H1 (cell line): ENCODE data around the gene SETDB2. TPM values are rescaled to one million over a fixed set of nuclear protein-coding genes. Genes with fewer than 3 reads are reported as not detected.

Experiments used
- CTCF ChIA-PET: fragments of 300-600 bp; sonication (Branson Sonifier 250); formaldehyde crosslinking; loops from one replicate; lab custom pipeline; 2021; ENCODE audit not compliant: partially characterized antibody; lab: Charles Lee
- POLR2A ChIA-PET: fragments of 300-600 bp; sonication (Branson Sonifier 250); formaldehyde crosslinking; loops from one replicate; lab custom pipeline; 2021; ENCODE audit warnings: inconsistent platforms; ENCODE audit not compliant: partially characterized antibody; lab: Charles Lee
- DNase-seq, 2 experiments: peaks; one replicate each; pipeline versions ENCODE4 v3.0.0 to v3.0.0-alpha.2; 2010 to 2022; ENCODE audit warnings: low spot score in 2 of 2, low read depth in 1 of 2, mixed read lengths in 1 of 2
- FAIRE-seq: peaks from 2 replicates; lab custom pipeline; 2011; peaks lifted over from hg19 to GRCh38; lab: Jason Lieb, UNC
- H2AFZ ChIP-seq: 2 replicates; pipeline ENCODE4 v1.8.1; 2012; ENCODE audit warnings: low read length, inconsistent platforms
- H2AK5ac ChIP-seq: 2 replicates; pipeline ENCODE4 v1.6.1; 2013; ENCODE audit warnings: low read depth, low read length
- H2BK120ac ChIP-seq: replicated peaks from 2 replicates; pipeline ENCODE3; 2013; ENCODE audit warnings: low read depth, low read length, inconsistent platforms
- H2BK12ac ChIP-seq: 2 replicates; pipeline ENCODE4 v1.6.1; 2013; ENCODE audit warnings: low read depth, low read length
- H2BK15ac ChIP-seq: 2 replicates; pipeline ENCODE4 v1.6.1; 2013; ENCODE audit warnings: low read length
- H2BK20ac ChIP-seq: 2 replicates; pipeline ENCODE4 v1.6.1; 2013; ENCODE audit warnings: low read length
- H2BK5ac ChIP-seq: 2 replicates; pipeline ENCODE4 v1.6.1; 2013; ENCODE audit warnings: low read depth, low read length
- H3K14ac ChIP-seq: 2 replicates; pipeline ENCODE4 v1.6.1; 2013; ENCODE audit warnings: inconsistent platforms; ENCODE audit not compliant: insufficient read length
- H3K18ac ChIP-seq: 2 replicates; pipeline ENCODE4 v1.6.1; 2013; ENCODE audit warnings: low read length; ENCODE audit errors: extremely low read depth
- H3K23ac ChIP-seq: 2 replicates; pipeline ENCODE4 v1.6.1; 2013; ENCODE audit warnings: inconsistent platforms; ENCODE audit not compliant: insufficient read length
- H3K23me2 ChIP-seq: 2 replicates; pipeline ENCODE4 v1.6.1; 2013; ENCODE audit warnings: low read depth, low read length
- H3K27ac ChIP-seq: 2 replicates; pipeline ENCODE4 v1.6.1; 2011; ENCODE audit warnings: low read depth, low read length, inconsistent platforms
- H3K27me3 ChIP-seq, 4 experiments: replicated peaks in 1 of 4; 1 replicate in 1 of 4; 2 replicates in 3 of 4; pipeline versions ENCODE4 v1.6.1 to v1.8.1; 2011 to 2013; ENCODE audit warnings: low read length in 3 of 4, mild to moderate bottlenecking in 3 of 4, inconsistent platforms in 2 of 4, mixed read lengths in 2 of 4, moderate library complexity in 1 of 4; ENCODE audit not compliant: control insufficient read depth in 3 of 4, insufficient read depth in 3 of 4; ENCODE audit errors: extremely low read depth in 1 of 4
- H3K36me3 ChIP-seq, 4 experiments: 2 replicates each; pipeline versions ENCODE4 v1.6.1 to v1.8.1; 2011 to 2013; ENCODE audit warnings: mild to moderate bottlenecking in 4 of 4, low read length in 3 of 4, moderate library complexity in 2 of 4, control low read depth in 1 of 4, inconsistent platforms in 1 of 4; ENCODE audit not compliant: insufficient read depth in 4 of 4, control insufficient read depth in 2 of 4
- H3K4ac ChIP-seq: replicated peaks from 2 replicates; pipeline ENCODE3; 2013; ENCODE audit warnings: low read length, low read depth, mixed read lengths, inconsistent platforms; ENCODE audit not compliant: insufficient read length
- H3K4me1 ChIP-seq, 4 experiments: replicated peaks in 1 of 4; 1 replicate in 1 of 4; 2 replicates in 3 of 4; pipeline versions ENCODE4 v1.6.1 to v1.8.1; 2011 to 2013; ENCODE audit warnings: low read length in 3 of 4, inconsistent platforms in 2 of 4, mixed read lengths in 1 of 4; ENCODE audit not compliant: insufficient read depth in 4 of 4, control insufficient read depth in 3 of 4
- H3K4me2 ChIP-seq, 2 experiments: 2 replicates each; pipeline versions ENCODE4 v1.6.1 to v1.8.1; 2011 to 2013; ENCODE audit warnings: low read depth in 2 of 2, low read length in 2 of 2, control low read depth in 1 of 2, inconsistent platforms in 1 of 2, mild to moderate bottlenecking in 1 of 2; ENCODE audit not compliant: insufficient read depth in 1 of 2
- H3K4me3 ChIP-seq, 4 experiments: fragments of 200-600, 300-600 bp in 1 of 4; sonication (generic), shearing (Covaris generic), sonication (Bioruptor Twin) in 1 of 4; 2 replicates each; pipeline versions ENCODE4 v1.5.1 to v1.8.1; 2011 to 2016; ENCODE audit warnings: low read length in 4 of 4, low read depth in 3 of 4, control low read depth in 2 of 4, inconsistent platforms in 2 of 4, mild to moderate bottlenecking in 2 of 4, mixed read lengths in 1 of 4, moderate library complexity in 1 of 4; ENCODE audit not compliant: insufficient read depth in 2 of 4; ENCODE audit errors: extremely low read depth in 1 of 4
- H3K56ac ChIP-seq: replicated peaks from 2 replicates; pipeline ENCODE3; 2013; ENCODE audit warnings: low read depth, mild to moderate bottlenecking, mixed read lengths, low read length, inconsistent platforms; ENCODE audit not compliant: insufficient read length
- H3K79me1 ChIP-seq: 2 replicates; pipeline ENCODE4 v1.6.1; 2013; ENCODE audit warnings: low read depth, low read length, control low read depth
- H3K79me2 ChIP-seq, 2 experiments: 2 replicates each; pipeline versions ENCODE4 v1.6.1 to v1.8.1; 2012 to 2013; ENCODE audit warnings: low read length in 2 of 2, mild to moderate bottlenecking in 2 of 2, inconsistent platforms in 1 of 2; ENCODE audit not compliant: insufficient read depth in 2 of 2, control insufficient read depth in 1 of 2
- H3K9ac ChIP-seq, 4 experiments: replicated peaks in 1 of 4; 1 replicate in 1 of 4; 2 replicates in 3 of 4; pipeline versions ENCODE4 v1.6.1 to v1.8.1; 2011 to 2013; ENCODE audit warnings: low read depth in 3 of 4, low read length in 3 of 4, control low read depth in 2 of 4, mild to moderate bottlenecking in 2 of 4, moderate library complexity in 2 of 4, inconsistent platforms in 1 of 4; ENCODE audit errors: extremely low read depth in 1 of 4
- H3K9me3 ChIP-seq, 2 experiments: 2 replicates each; pipeline versions ENCODE4 v1.6.1 to v1.8.1; 2012 to 2013; ENCODE audit warnings: mild to moderate bottlenecking in 2 of 2, moderate library complexity in 2 of 2, control low read depth in 1 of 2, inconsistent platforms in 1 of 2, low read depth in 1 of 2, low read length in 1 of 2, mixed read lengths in 1 of 2; ENCODE audit not compliant: insufficient read depth in 2 of 2
- H4K20me1 ChIP-seq, 2 experiments: replicated peaks in 1 of 2; 2 replicates each; pipeline versions ENCODE3 to v1.8.1; 2011 to 2013; ENCODE audit warnings: inconsistent platforms in 2 of 2, low read length in 2 of 2, mild to moderate bottlenecking in 1 of 2; ENCODE audit not compliant: insufficient read depth in 2 of 2, control insufficient read depth in 1 of 2
- H4K5ac ChIP-seq: 2 replicates; pipeline ENCODE4 v1.6.1; 2013; ENCODE audit warnings: low read length, low read depth, mixed read lengths, inconsistent platforms; ENCODE audit not compliant: insufficient read length
- H4K8ac ChIP-seq: 2 replicates; pipeline ENCODE4 v1.8.0; 2013; ENCODE audit warnings: mild to moderate bottlenecking, moderate library complexity, low read length, inconsistent platforms; ENCODE audit not compliant: insufficient read depth; ENCODE audit errors: extremely low read depth
- H4K91ac ChIP-seq: replicated peaks from 2 replicates; pipeline ENCODE3; 2013; ENCODE audit warnings: low read length, mixed read lengths, inconsistent platforms; ENCODE audit not compliant: insufficient read length
- BCL11A ChIP-seq, 2 experiments: IDR thresholded peaks; one replicate each; pipeline ENCODE4 v1.6.1; 2011; ENCODE audit warnings: low read depth in 2 of 2, low read length in 2 of 2, mild to moderate bottlenecking in 2 of 2
- POLR2AphosphoS5 ChIP-seq: IDR thresholded peaks from 2 replicates; pipeline ENCODE4 v1.6.1; 2011; ENCODE audit warnings: low read depth, low read length
- RAD21 ChIP-seq, 2 experiments: IDR thresholded peaks in 1 of 2; conservative IDR thresholded peaks in 1 of 2; 2 replicates each; pipeline ENCODE4 v1.6.1; 2011; ENCODE audit warnings: low read depth in 2 of 2, low read length in 2 of 2, improper control_type of control experiment in 1 of 2, inconsistent platforms in 1 of 2, mild to moderate bottlenecking in 1 of 2, moderate library complexity in 1 of 2
- RBBP5 ChIP-seq: IDR thresholded peaks from 2 replicates; pipeline ENCODE4 v1.7.1; 2012; ENCODE audit warnings: low read depth, mild to moderate bottlenecking, inconsistent platforms, low read length, moderate library complexity, borderline replicate concordance
- SIN3A ChIP-seq, 2 experiments: IDR thresholded peaks in 1 of 2; conservative IDR thresholded peaks in 1 of 2; 2 replicates each; pipeline ENCODE4 v1.6.1; 2011 to 2012; ENCODE audit warnings: low read length in 2 of 2, improper control_type of control experiment in 1 of 2, low read depth in 1 of 2, mild to moderate bottlenecking in 1 of 2
- TAF7 ChIP-seq: optimal IDR thresholded peaks from 2 replicates; pipeline ENCODE3; 2011; ENCODE audit warnings: low read depth, mild to moderate bottlenecking, inconsistent platforms, low read length, moderate library complexity, borderline replicate concordance
- WGBS, 2 experiments: shearing (Covaris generic) in 1 of 2; methylation state at CpG; one replicate each; pipeline versions ENCODE4 v1.1.6 to v1.1.7; 2013 to 2015; ENCODE audit warnings: low lambda C conversion rate in 2 of 2, mixed read lengths in 2 of 2, inconsistent platforms in 1 of 2, low coverage in 1 of 2, missing lambda C conversion rate in 1 of 2; ENCODE audit not compliant: insufficient replicate concordance in 2 of 2, insufficient coverage in 1 of 2, insufficient read length in 1 of 2; ENCODE audit errors: extremely low coverage in 1 of 2, missing lambda C conversion rate in 1 of 2; 5-methylcytosine and 5-hydroxymethylcytosine counted together
- polyA plus RNA-seq, 7 experiments: library from polyadenylated mRNA; depleted of rRNA in 3 of 7; stranded (reverse) in 5 of 7; unstranded in 2 of 7; fragments of >200 nt in 5 of 7; fragments of 200-250 nt in 2 of 7; gene quantifications; 1 replicate in 5 of 7; 2 replicates in 1 of 7; 4 replicates in 1 of 7; pipeline versions ENCODE4 v1.2.1 to v1.2.3, GENCODE V29; 2011 to 2013; ENCODE audit warnings: missing spikeins in 2 of 7, mixed read lengths in 2 of 7
- total RNA-seq: library from RNA; stranded (reverse); fragmentation: NEBNext Ultra II Directional; extraction: Animal tissue kit (Norgen Biotek cat#: 25700); gene quantifications from 2 replicates; pipeline ENCODE4 v1.2.1, GENCODE V29; 2021

Gene SETDB2
- total and polyA plus RNA-seq, 2 of the 8 experiments (the other 6 are each of a cell fraction or from before 2014, with no cell fraction given): 1.2 to 6.1 TPM

DNA sequence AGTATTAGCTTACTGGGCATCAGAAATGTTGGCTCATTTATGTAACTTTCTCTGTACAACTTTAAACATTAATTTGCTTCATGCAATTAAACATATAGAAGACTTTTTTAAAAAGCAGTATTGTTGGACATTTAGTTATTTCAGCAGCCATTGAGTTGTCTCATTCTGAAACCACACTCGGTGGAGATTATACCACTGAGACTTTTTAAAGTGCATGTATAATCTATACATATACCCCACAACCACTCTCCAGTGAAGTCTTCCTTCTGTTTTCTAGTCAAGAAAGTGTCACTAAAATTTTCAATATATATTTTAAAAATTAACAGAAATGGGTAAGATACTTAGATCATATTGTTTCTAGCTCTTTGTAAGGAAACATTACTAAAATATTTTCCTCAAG is 15.5 kb downstream of the SETDB2 start:
- 92% methylated on average over 1 of the region's 1 CpG; no CpG with 5 or more reads in 1 of the 2 experiments for WGBS, 2 experiments
- no peak for FAIRE-seq
- no peak for TF ChIP-seq RBBP5
- TF ChIP-seq POLR2AphosphoS5: no peak
- no peak for TF ChIP-seq BCL11A (IDR thresholded peaks at IDR 0.05; ENCODE audit: low read depth in 2 of 2, low read length in 2 of 2)
- no peak for TF ChIP-seq RAD21 (IDR thresholded peaks at IDR 0.05 in 1 of 2, conservative IDR thresholded peaks at IDR 0.05 in 1 of 2; ENCODE audit: low read depth in 2 of 2, low read length in 2 of 2)
- TF ChIP-seq TAF7: no peak
- TF ChIP-seq SIN3A (conservative IDR thresholded peaks at IDR 0.05 in 1 of 2, IDR thresholded peaks at IDR 0.05 in 1 of 2; ENCODE audit: low read depth in 1 of 2, low read length in 2 of 2): no peak

More for the DNA sequence above, 15.5 kb downstream of the SETDB2 start:
- POLR2A ChIA-PET: no interaction called here
- no peaks in the 10 kb centered on the region for H4K20me1 ChIP-seq
- CTCF ChIA-PET: no interaction called here
- no peaks in the 10 kb centered on the region for H3K79me2 ChIP-seq
- H2BK12ac ChIP-seq: no peak overlapping the region
- no peak overlapping the region for H3K18ac ChIP-seq
- peaks cover 0 to 30% (median 11%) of the 10 kb centered on the region in 4 experiments; a peak in 4 of 8 replicates for H3K36me3 ChIP-seq
- H4K5ac ChIP-seq: no peak overlapping the region
- no peak overlapping the region for H3K23ac ChIP-seq
- H2BK20ac ChIP-seq: no peak overlapping the region
- no peaks in the 10 kb centered on the region for H3K23me2 ChIP-seq
- no peak overlapping the region for H3K4ac ChIP-seq
- peaks cover 19 to 20% of the 10 kb centered on the region in 2 experiments for H3K9me3 ChIP-seq
- H4K91ac ChIP-seq: no peak overlapping the region
- H2AK5ac ChIP-seq: no peak overlapping the region
- no peak overlapping the region for H2BK5ac ChIP-seq
- no peak overlapping the region for H4K8ac ChIP-seq
- H3K4me2 ChIP-seq: no peak overlapping the region
- no peak overlapping the region for H2AFZ ChIP-seq
- no peaks in the 10 kb centered on the region for H3K79me1 ChIP-seq
- H3K27ac ChIP-seq: no peak overlapping the region
- H3K4me3 ChIP-seq: no peak overlapping the region
- no peak overlapping the region for H3K14ac ChIP-seq
- DNase-seq: no peak
- no peaks in the 10 kb centered on the region for H3K27me3 ChIP-seq
- no peak overlapping the region for H3K9ac ChIP-seq
- no peak overlapping the region for H2BK15ac ChIP-seq
- H3K4me1 ChIP-seq: no peaks in the 10 kb centered on the region
- no peak overlapping the region for H2BK120ac ChIP-seq
- no peak overlapping the region for H3K56ac ChIP-seq
